HG02973 (cell line): Measurements from ENCODE around the gene MTNR1A.
"Not testable (repeated sequence)": the region's sequence is repeated elsewhere in the genome, so short reads cannot be mapped to it uniquely, and the experiment has no call there.

Experiments used
- ATAC-seq: cut with Tn5 transposase; IDR thresholded peaks from one replicate; pipeline ENCODE4 v1.9.1; 2021; ENCODE audit warnings: moderate library complexity; ENCODE audit not compliant: unreplicated experiment

The MTNR1A gene

DNA sequence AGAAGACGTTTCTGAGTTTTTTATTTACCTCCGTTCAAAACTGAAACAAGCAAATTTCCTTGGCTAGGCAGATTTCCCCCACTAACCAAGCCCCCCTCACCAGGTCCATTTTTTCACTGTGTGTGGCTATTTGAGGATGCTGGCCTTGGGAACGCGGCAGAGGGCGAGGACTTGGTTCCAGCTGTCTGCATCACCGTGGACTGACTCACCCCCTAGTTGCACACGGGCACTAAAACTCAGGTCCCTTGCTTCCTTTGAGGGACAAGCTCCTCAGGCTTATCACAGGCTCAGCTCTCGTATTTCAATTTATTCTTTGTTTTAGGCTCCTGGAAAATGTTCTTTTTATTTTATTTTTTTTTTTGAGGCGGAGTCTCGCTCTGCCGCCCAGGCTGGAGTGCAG is 8.4 kb upstream of the MTNR1A start:
- no peak for ATAC-seq

DNA sequence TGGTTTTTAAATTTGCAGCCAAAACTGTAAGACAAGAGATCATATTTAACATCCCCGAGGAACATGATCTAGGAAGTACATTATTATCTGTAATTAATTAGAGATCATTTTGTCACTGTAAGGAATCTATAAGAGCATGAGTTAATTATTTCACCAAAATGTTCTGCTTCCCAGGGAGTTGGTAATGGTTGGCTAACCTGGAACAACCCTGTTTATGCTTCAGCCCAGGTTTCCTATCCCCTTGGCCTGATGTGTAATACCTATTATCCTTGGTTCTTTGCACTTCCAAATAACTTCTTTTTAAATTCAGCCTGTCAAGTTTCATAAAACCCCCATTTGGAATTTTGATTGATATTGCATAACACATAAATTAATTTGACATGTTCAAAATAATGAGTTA is 6.4 kb upstream of the MTNR1A start:
- no peak for ATAC-seq

DNA sequence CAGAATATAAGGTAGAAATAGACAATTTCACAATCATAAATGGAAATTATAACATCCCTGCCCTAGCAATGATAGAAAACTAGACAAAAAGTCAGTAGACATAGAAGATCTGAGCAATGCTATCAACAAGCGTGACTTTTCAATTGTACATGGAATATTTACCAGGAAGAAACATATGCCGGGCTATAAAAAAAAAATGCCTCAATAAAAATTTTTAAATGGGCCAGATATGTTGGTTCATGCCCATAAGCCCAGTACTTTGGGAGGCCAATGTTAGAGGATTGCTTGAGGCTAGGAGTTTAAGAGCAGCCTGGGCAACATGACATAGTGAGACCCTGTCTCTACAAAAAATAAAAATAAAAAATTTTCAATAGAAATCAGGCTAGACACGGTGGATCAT is 5.3 kb upstream of the MTNR1A start:
- ATAC-seq: no peak

DNA sequence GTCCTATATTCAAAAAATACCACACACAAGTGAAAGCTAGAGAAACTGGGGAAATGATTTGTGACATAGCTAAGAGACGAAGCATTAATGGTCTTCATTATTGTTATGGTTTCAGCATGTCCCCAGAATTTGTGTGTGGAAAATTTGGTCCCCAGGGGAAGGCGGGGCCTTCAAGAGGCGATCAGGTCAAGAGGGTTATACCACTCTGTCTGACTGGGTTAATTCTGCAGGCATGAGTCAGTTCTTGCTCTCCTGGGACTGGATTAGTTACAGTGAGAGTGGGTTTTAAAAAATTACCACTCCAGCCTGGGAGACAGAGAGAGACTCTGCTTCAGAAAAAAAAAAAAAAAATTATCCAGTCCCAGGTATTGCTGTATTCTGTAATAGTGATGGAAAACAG is 2.1 kb upstream of the MTNR1A start:
- no peak for ATAC-seq

DNA sequence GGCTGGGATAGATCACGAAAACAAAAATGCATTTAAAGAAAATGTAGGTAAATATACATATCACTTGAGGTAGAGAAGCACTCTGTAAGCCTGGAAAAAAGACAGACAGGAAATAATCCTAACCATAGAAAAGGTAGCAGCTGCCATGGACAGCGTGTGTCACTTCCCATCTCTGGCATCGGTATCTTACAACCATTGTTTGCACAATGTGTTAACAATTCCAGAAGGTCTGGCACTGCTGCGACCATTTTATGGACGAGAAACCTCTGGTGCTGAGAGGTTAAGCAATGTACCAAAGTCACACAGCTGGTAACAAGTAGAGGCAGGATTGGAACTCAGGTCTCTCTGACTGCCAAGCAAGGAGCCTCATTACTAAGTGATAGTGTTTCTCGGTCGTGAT is 1.7 kb upstream of the MTNR1A start:
- no peak for ATAC-seq

- ATAC-seq: no peak
Observed at GRCh38 chr4:186554539-186554913, 841 bp downstream of the MTNR1A start.

GRCh38 chr4:186553717-186554116 is 1.6 kb downstream of the MTNR1A start:
- no peak for ATAC-seq

DNA sequence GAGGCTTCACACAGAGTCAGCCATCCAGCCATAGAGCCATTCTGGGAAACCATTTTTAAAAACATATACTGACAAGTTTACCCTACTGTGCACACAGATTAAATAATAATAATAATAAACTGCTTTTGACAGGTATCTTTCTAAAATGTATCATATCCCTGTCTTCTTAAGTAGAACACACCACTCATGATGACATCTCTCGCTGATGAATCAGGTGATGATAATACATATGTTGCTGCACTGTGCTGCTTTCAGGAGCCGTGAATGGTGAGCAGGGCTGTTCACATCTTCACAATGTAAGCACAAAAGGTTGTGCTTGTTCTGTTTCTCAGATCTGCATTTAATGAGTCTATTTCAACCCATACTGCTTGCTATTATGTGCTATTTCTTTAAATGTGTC is 3.5 kb downstream of the MTNR1A start:
- ATAC-seq: no peak

GRCh38 chr4:186545436-186545835 is 9.9 kb downstream of the MTNR1A start:
- no peak for ATAC-seq

DNA sequence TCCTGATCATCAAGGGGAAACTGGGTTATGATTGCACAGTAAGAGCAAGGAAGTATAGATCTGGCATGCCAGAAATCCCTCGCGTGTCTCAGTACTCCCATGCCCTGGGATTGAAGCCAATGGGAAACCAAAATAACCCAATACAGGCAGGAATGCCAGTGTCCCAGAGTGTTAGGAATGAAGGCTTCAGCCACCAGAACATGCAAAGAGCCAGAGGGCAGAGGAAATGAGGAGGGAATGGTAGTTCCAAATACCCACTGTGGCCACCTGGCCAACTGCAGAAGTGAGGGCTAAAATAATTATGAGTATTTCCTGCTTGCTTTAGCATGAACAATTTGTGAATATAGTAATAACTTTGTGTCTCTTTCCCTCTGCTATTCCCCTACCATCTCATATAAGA is 12.2 kb downstream of the MTNR1A start:
- ATAC-seq: no peak

GRCh38 chr4:186541801-186542200 is 13.6 kb downstream of the MTNR1A start:
- ATAC-seq: no peak

DNA sequence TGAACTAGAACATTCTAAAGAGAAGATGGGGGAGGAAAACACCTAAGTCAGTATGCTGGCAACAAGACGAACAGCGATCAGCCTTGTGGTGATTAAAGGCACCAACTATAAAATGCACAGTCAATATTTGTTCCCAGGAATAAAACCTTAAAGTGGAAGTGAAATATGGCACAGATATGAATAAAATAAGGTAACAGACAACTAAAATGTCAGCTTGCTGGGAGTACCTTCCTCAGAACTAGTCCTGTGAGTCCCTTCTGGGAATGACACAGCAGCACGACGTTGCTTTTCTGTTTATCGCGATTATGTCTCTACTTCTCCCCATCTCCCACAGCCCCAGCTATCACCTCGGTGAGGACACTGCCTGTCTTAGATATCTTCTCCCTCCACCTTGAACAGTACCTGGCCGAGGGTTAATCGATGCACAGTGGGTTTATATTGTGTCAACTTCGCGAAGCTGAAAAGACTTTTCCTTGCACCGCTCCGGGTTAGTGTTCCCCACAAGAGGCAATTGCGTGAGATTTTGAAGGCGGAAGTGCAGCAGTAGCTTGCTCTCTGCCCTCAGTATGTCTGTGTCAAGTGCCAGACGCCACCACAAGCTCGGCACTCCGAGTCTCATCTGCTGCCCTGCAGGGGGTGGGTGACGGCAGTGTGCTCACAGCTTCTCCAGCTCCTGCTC is 17.4 kb downstream of the MTNR1A start:
- ATAC-seq: no peak

- ATAC-seq: no peak
Observed at GRCh38 chr4:186536285-186536684, 19.1 kb downstream of the MTNR1A start.

GRCh38 chr4:186534056-186534455 is 21.3 kb downstream of the MTNR1A start:
- no peak for ATAC-seq

GRCh38 chr4:186523927-186524326 is 31.4 kb downstream of the MTNR1A start:
- ATAC-seq: not testable (repeated sequence)

- no peak for ATAC-seq
Observed at GRCh38 chr4:186516287-186516686, 39.1 kb downstream of the MTNR1A start.

DNA sequence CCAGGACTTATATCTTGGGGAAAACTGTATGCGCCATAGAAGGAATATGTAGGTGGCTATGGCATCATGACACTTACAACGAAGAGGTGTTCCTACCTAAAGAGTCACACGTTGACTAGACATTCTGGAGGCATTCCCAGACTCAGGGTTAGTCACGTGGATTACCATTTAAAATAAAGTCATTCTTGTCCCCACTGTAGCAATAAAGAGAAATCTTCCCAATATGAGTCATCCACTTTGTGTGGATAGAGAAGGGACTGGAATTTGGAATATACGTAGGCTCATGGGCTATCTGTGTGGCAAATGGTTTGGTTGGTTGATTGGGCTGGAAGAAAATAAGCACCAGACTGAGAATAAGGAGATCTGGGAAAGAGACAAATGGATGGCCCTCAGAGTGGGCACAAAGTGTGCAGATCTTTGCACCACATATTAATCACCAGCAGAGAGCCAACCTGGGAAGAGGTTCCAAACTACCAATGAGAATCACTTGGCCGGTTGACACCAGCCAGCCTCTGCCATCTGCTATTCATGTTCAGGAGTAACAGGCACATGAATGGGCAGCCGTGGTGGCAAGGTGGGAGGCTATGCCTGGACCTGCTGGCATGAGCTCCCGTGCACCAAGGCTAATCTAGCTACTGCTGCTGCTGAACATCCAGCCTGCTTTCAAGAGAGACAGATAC is 41.0 kb downstream of the MTNR1A start:
- no peak for ATAC-seq

- not testable (repeated sequence) for ATAC-seq
Observed at GRCh38 chr4:186504771-186505170, 50.6 kb downstream of the MTNR1A start.

GRCh38 chr4:186502231-186502630 is 53.1 kb downstream of the MTNR1A start:
- ATAC-seq: no peak

DNA sequence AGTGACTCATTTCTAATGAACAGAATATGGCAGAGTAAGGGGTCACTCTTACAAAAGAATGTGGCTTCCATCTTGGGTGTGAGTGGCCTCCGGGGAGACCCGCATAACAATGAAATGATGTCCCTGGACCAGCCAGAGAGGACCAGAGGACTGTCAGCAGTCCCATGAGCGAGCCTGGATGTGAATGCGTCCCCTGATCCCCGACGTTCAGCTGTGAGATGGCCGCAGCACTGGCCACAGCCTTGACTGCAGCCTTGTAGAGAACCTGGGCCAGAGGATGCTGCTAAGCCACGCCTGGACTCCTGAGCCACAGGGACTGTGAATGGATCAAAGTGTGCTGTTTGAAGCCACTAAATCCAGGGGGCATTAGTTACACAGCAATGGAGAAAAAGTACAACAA is 53.8 kb downstream of the MTNR1A start:
- ATAC-seq: no peak

- no peak for ATAC-seq
Observed at GRCh38 chr4:186500721-186501304, 54.6 kb downstream of the MTNR1A start.

GRCh38 chr4:186499467-186499866 is 55.9 kb downstream of the MTNR1A start:
- no peak for ATAC-seq
